K562 (cell line): ENCODE measurements around the gene BCAR3. TPM values are rescaled to one million over a fixed set of nuclear protein-coding genes. Genes with fewer than 3 reads are reported as not detected.

ENCODE experiments used
- ATAC-seq: fragments of 200-7000 bp; cut with Tn5 transposase; 3 replicates; pipeline ENCODE4 v1.9.1; 2020; ENCODE audit warnings: moderate library complexity
- BruUV-seq: library from RNA; stranded (reverse); fragments of 400-500 nt; replicated peaks from 2 replicates; lab custom pipeline; 2021; lab: Mats Ljungman, UMichigan
- CTCF ChIA-PET: fragments of 300-600 bp; formaldehyde crosslinking; extraction: SDS; loops from one replicate; lab custom pipeline; 2021; ENCODE audit warnings: low intra/inter-chr PET ratio; lab: Yijun Ruan, JAX
- POLR2A ChIA-PET: fragments of 300-600, 350-650 bp; sonication (Branson Sonifier 250); formaldehyde crosslinking; extraction: SDS; loops from one replicate; lab custom pipeline; 2021; ENCODE audit warnings: antibody characterized with exemption, inconsistent platforms; lab: Yijun Ruan, JAX
- DNase-seq, 4 experiments: peaks; one replicate each; pipeline versions ENCODE4 v3.0.0 to v3.0.0-alpha.2; 2011 to 2018; ENCODE audit warnings: low spot score in 3 of 4, mixed read lengths in 3 of 4; ENCODE audit errors: extremely low read depth in 1 of 4
- FAIRE-seq: peaks from 2 replicates; lab custom pipeline; 2011; peaks lifted over from hg19 to GRCh38; lab: Jason Lieb, UNC
- H2AFZ ChIP-seq: 2 replicates; pipeline ENCODE4 v1.6.0; 2011; ENCODE audit warnings: low read depth, low read length, control low read depth, inconsistent platforms
- H3K27ac ChIP-seq: fragments of 200-600 bp; 3 replicates; pipeline ENCODE4 v1.8.0; 2011; ENCODE audit warnings: low read depth, mild to moderate bottlenecking, control low read depth, inconsistent platforms, low read length, moderate library complexity, mixed read lengths; ENCODE audit errors: extremely low read depth
- H3K27me3 ChIP-seq, 2 experiments: fragments of 300-600 bp in 1 of 2; 2 replicates in 1 of 2; 3 replicates in 1 of 2; pipeline versions ENCODE4 v1.6.0 to v1.8.0; 2011; ENCODE audit warnings: inconsistent platforms in 2 of 2, low read length in 2 of 2, mild to moderate bottlenecking in 1 of 2, mixed read lengths in 1 of 2, moderate library complexity in 1 of 2; ENCODE audit not compliant: control insufficient read depth in 2 of 2, insufficient read depth in 2 of 2
- H3K36me3 ChIP-seq: fragments of 300-600 bp; 3 replicates; pipeline ENCODE4 v1.8.0; 2011; ENCODE audit warnings: mild to moderate bottlenecking, low read length, inconsistent platforms; ENCODE audit not compliant: control insufficient read depth, insufficient read depth
- H3K4me1 ChIP-seq, 2 experiments: fragments of 200-600 bp in 1 of 2; replicated peaks in 1 of 2; 2 replicates in 1 of 2; 3 replicates in 1 of 2; pipeline versions ENCODE4 v1.5.1 to v1.8.0; 2011; ENCODE audit warnings: inconsistent platforms in 2 of 2, low read length in 2 of 2, mild to moderate bottlenecking in 1 of 2, mixed read lengths in 1 of 2, moderate library complexity in 1 of 2; ENCODE audit not compliant: control insufficient read depth in 2 of 2, insufficient read depth in 2 of 2
- H3K4me2 ChIP-seq: 2 replicates; pipeline ENCODE4 v1.6.1; 2011; ENCODE audit warnings: low read length, control low read depth, inconsistent platforms, mixed read lengths; ENCODE audit not compliant: insufficient read depth
- H3K4me3 ChIP-seq: fragments of 200-600 bp; sonication (generic), shearing (Covaris generic); 2 replicates; pipeline ENCODE4 v1.5.1; 2016; ENCODE audit warnings: control low read depth, inconsistent platforms
- H3K79me2 ChIP-seq: fragments of 200-600 bp; 3 replicates; pipeline ENCODE4 v1.8.0; 2011; ENCODE audit warnings: low read length, inconsistent platforms; ENCODE audit not compliant: control insufficient read depth, insufficient read depth
- H3K9ac ChIP-seq, 2 experiments: 2 replicates each; pipeline versions ENCODE4 v1.6.0 to v1.6.1; 2011; ENCODE audit warnings: low read depth in 2 of 2, low read length in 2 of 2, control low read depth in 1 of 2, inconsistent platforms in 1 of 2, mild to moderate bottlenecking in 1 of 2, mixed read lengths in 1 of 2; ENCODE audit not compliant: insufficient read depth in 1 of 2
- H3K9me1 ChIP-seq: one replicate; pipeline ENCODE4 v1.6.0; 2011; ENCODE audit warnings: inconsistent platforms, mild to moderate bottlenecking, low read length, moderate library complexity; ENCODE audit not compliant: control insufficient read depth, insufficient read depth
- H3K9me3 ChIP-seq: replicated peaks from 2 replicates; pipeline ENCODE4 v1.5.1; 2011; ENCODE audit warnings: low read depth, low read length, inconsistent platforms; ENCODE audit not compliant: control insufficient read depth, insufficient read depth
- H4K20me1 ChIP-seq: replicated peaks from 2 replicates; pipeline ENCODE4 v1.6.1; 2011; ENCODE audit warnings: low read length, inconsistent platforms, mixed read lengths; ENCODE audit not compliant: control insufficient read depth, insufficient read depth
- CREB3 ChIP-seq: fragments of 450-650 bp; conservative IDR thresholded peaks from 2 replicates; pipeline ENCODE4 v1.6.1; 2016; ENCODE audit warnings: missing genetic modification characterization, low read depth, mild to moderate bottlenecking, missing compliant biosample characterization, moderate library complexity
- DEAF1 ChIP-seq: fragments of 450-650 bp; formaldehyde crosslinking; IDR thresholded peaks from 2 replicates; pipeline ENCODE4 v1.4.0; 2020; ENCODE audit warnings: mild to moderate bottlenecking, moderate library complexity
- MGA ChIP-seq: fragments of 450-650 bp; IDR thresholded peaks from 2 replicates; pipeline ENCODE4 v1.6.1; 2016; ENCODE audit warnings: mild to moderate bottlenecking, moderate library complexity
- NCOA4 ChIP-seq: fragments of 450-650 bp; IDR thresholded peaks from 2 replicates; pipeline ENCODE4 v1.6.1; 2018; ENCODE audit warnings: mild to moderate bottlenecking; ENCODE audit not compliant: partially characterized antibody
- NR2C2 ChIP-seq, 2 experiments: fragments of 200-800 bp in 1 of 2; sonication (Bioruptor generic) in 1 of 2; sonication (generic) in 1 of 2; formaldehyde crosslinking in 1 of 2; IDR thresholded peaks; 2 replicates each; pipeline versions ENCODE4 v1.6.1 to v1.8.0; 2016 to 2022; ENCODE audit warnings: mild to moderate bottlenecking in 1 of 2, missing compliant biosample characterization in 1 of 2, missing genetic modification characterization in 1 of 2, missing genetic modification reagents in 1 of 2
- SIN3A ChIP-seq, 2 experiments: fragments of 150-350 bp in 1 of 2; IDR thresholded peaks; 2 replicates each; pipeline ENCODE4 v1.6.1; 2011 to 2016; ENCODE audit warnings: borderline replicate concordance in 2 of 2, low read depth in 2 of 2, low read length in 2 of 2, mild to moderate bottlenecking in 2 of 2, moderate library complexity in 2 of 2; ENCODE audit not compliant: control insufficient read depth in 1 of 2
- SMARCA4 ChIP-seq: fragments of 450-650 bp; IDR thresholded peaks from 2 replicates; pipeline ENCODE4 v1.6.1; 2016
- TCF3 ChIP-seq: sonication (generic); formaldehyde crosslinking; IDR thresholded peaks from 2 replicates; pipeline ENCODE4 v1.4.0; 2020; ENCODE audit warnings: mild to moderate bottlenecking, missing genetic modification reagents
- WGBS: fragments of 100-300 bp; shearing (Covaris generic); methylation state at CpG from one replicate; pipeline ENCODE4 v1.1.6; 2016; ENCODE audit warnings: low coverage, mixed read lengths; ENCODE audit not compliant: insufficient coverage; ENCODE audit errors: missing lambda C conversion rate; 5-methylcytosine and 5-hydroxymethylcytosine counted together
- in situ Hi-C: fragments of 300-500 bp; cut with MboI; formaldehyde crosslinking; loops from 4 replicates; pipeline ENCODE4 v1.15.0; 2018; ENCODE audit warnings: inconsistent platforms, mixed read lengths
- intact Hi-C: fragments of 100-400 bp; cut with micrococcal nuclease; formaldehyde crosslinking; loops from 2 replicates; pipeline ENCODE4 v1.14.2; 2022
- polyA plus RNA-seq, 8 experiments: library from polyadenylated mRNA; depleted of rRNA in 4 of 8; stranded (reverse) in 5 of 8; unstranded in 3 of 8; fragments of >200 nt; fragmentation: Nextera tagmentation in 2 of 8; fragmentation: Illumina TruSeq in 1 of 8; extraction: Ambion mirVana in 2 of 8; extraction: Trizol in 1 of 8; gene quantifications; 2 replicates each; pipeline versions ENCODE4 v1.2.1 to v1.2.3, GENCODE V29; 2011 to 2014; ENCODE audit warnings: inconsistent platforms in 1 of 8, missing spikeins in 1 of 8
- total RNA-seq, 7 experiments: library from RNA; depleted of rRNA in 6 of 7; stranded (reverse); fragments of >200 nt in 6 of 7; fragmentation: Illumina TruSeq in 2 of 7; extraction: Trizol in 2 of 7; gene quantifications; 2 replicates each; pipeline versions ENCODE4 v1.2.1 to v1.2.3, GENCODE V29; 2011 to 2021; ENCODE audit warnings: low replicate concordance in 1 of 7

Gene BCAR3
- total and polyA plus RNA-seq, 9 of the 15 experiments (the other 6 are each of a cell fraction or from before 2014, with no cell fraction given) = 1.8 to 6.3 (median 3.8) TPM

- in situ Hi-C loops = no loop called here
- no peak overlapping the region for H3K4me2 ChIP-seq
- no peak for TF ChIP-seq SMARCA4
- no peak for TF ChIP-seq MGA
- no peak for TF ChIP-seq CREB3 (tag)
- TF ChIP-seq SIN3A (IDR thresholded peaks at IDR 0.05; ENCODE audit: borderline replicate concordance in 2 of 2, control insufficient read depth in 1 of 2, low read depth in 2 of 2, low read length in 2 of 2) = no peak
- no peak for TF ChIP-seq NR2C2 (CRISPR knock-in tag; IDR thresholded peaks at IDR 0.05)
- TF ChIP-seq NR2C2 (tag; IDR thresholded peaks at IDR 0.05) = no peak
- TF ChIP-seq NCOA4 = no peak
- no peak for TF ChIP-seq DEAF1 (CRISPR knock-in tag)
- no peak for TF ChIP-seq TCF3 (CRISPR knock-in tag)
Observed at GRCh38 chr1:93651695-93652094, 29.9 kb downstream of the BCAR3 start.

More at GRCh38 chr1:93651695-93652094, 29.9 kb downstream of the BCAR3 start:
- intact Hi-C loops = no loop called here
- H3K9ac ChIP-seq = no peak overlapping the region
- H3K36me3 ChIP-seq = no peaks in the 10 kb centered on the region
- no peak overlapping the region for H2AFZ ChIP-seq
- no peaks in the 10 kb centered on the region for H3K79me2 ChIP-seq
- WGBS = 12% methylated on average over 8 of the region's 8 CpGs
- no peaks in the 10 kb centered on the region for H3K9me3 ChIP-seq
- H3K9me1 ChIP-seq = no peaks in the 10 kb centered on the region
- FAIRE-seq (no peak), ATAC-seq (no peak), DNase-seq (no peak)
- H3K27ac ChIP-seq = no peak overlapping the region
- no TSS peak for BruUV-seq
- H3K4me1 ChIP-seq = no peaks in the 10 kb centered on the region
- no peaks in the 10 kb centered on the region for H4K20me1 ChIP-seq
- POLR2A ChIA-PET = no interaction called here
- H3K27me3 ChIP-seq = peaks cover 9 to 33% of the 10 kb centered on the region in 2 experiments; a peak in 4 of 5 replicates
- CTCF ChIA-PET = no interaction called here
- H3K4me3 ChIP-seq = no peak overlapping the region
